Esophagus muscularis mucosa (tissue), 4 donors: ENCODE results near the gene FCSK. TPM values are rescaled to one million over a fixed set of nuclear protein-coding genes. Genes with fewer than 3 reads are reported as not detected.
A peak's percentile ranks its signal among the peaks of the same experiment; 100 is the strongest.

ENCODE experiments used
- DNase-seq: peaks from one replicate; pipeline ENCODE4 v3.0.0-alpha.2; 2017; ENCODE audit errors: extremely low spot score
- H3K27ac ChIP-seq, 4 donors: fragments of 200-600 bp; sonication (generic); replicated peaks in 1 of 4; 1 replicate in 3 of 4; 2 replicates in 1 of 4; pipeline ENCODE4 v1.5.1; 2016 to 2019; ENCODE audit warnings: mild to moderate bottlenecking in 1 of 4
- H3K27me3 ChIP-seq, 4 donors: fragments of 200-600 bp; sonication (generic); one replicate each; pipeline versions ENCODE4 v1.5.1 to v1.6.0; 2016 to 2019
- H3K36me3 ChIP-seq, 4 donors: fragments of 200-600 bp; sonication (generic); one replicate each; pipeline ENCODE4 v1.5.1; 2016 to 2019
- H3K4me1 ChIP-seq, 4 donors: fragments of 200-600 bp; sonication (generic); one replicate each; pipeline ENCODE4 v1.5.1; 2016 to 2019
- H3K4me3 ChIP-seq, 4 donors: fragments of 200-600 bp; sonication (generic); 1 replicate in 2 of 4; 2 replicates in 2 of 4; pipeline ENCODE4 v1.5.1; 2016 to 2019; ENCODE audit warnings: mild to moderate bottlenecking in 4 of 4, moderate library complexity in 1 of 4
- H3K9me3 ChIP-seq, 4 donors: fragments of 200-600 bp; sonication (generic); 1 replicate in 3 of 4; 2 replicates in 1 of 4; pipeline ENCODE4 v1.5.1; 2016 to 2019
- EP300 ChIP-seq: sonication (generic); formaldehyde crosslinking; IDR thresholded peaks from one replicate; pipeline ENCODE4 v1.6.1; 2017; ENCODE audit warnings: antibody characterized with exemption
- POLR2A ChIP-seq: fragments of 450-650 bp; IDR thresholded peaks from one replicate; pipeline ENCODE4 v1.6.1; 2017; ENCODE audit warnings: antibody characterized with exemption, moderate library complexity, mild to moderate bottlenecking, low read depth
- POLR2AphosphoS5 ChIP-seq, 2 donors: sonication (generic); formaldehyde crosslinking; IDR thresholded peaks; one replicate each; pipeline ENCODE4 v1.6.1; 2017; ENCODE audit warnings: antibody characterized with exemption in 2 of 2
- WGBS: methylation state at CpG from one replicate; pipeline ENCODE4 v1.1.5; 2018; 5-methylcytosine and 5-hydroxymethylcytosine counted together
- intact Hi-C: fragments of 100-400 bp; cut with DNase I; formaldehyde crosslinking; loops from one replicate; pipeline ENCODE4 v1.15.1; 2023
- small RNA-seq, 3 donors: library from RNA; depleted of rRNA; stranded (forward); fragments of <200 nt; gene quantifications; one replicate each; pipeline ENCODE3, GENCODE V24; 2016
- total RNA-seq, 4 donors: library from RNA; depleted of rRNA; stranded (reverse); fragments of >200 nt; gene quantifications; one replicate each; pipeline versions ENCODE4 v1.1.0 to v1.2.1, GENCODE V29; 2016
- TF ChIP-seq, protein P1 (sequence below), 3 experiments: fragments of 200-600 bp in 2 of 3; fragments of 450-650 bp in 1 of 3; sonication (generic) in 2 of 3; IDR thresholded peaks; one replicate each; pipeline ENCODE4 v1.5.1; 2017 to 2019; ENCODE audit warnings: antibody characterized with exemption in 3 of 3, mild to moderate bottlenecking in 2 of 3, moderate library complexity in 1 of 3

Gene FCSK
- total RNA-seq, 4 donors from 2014 or later, result 8.3 to 13.7 (median 12.3) TPM

DNA sequence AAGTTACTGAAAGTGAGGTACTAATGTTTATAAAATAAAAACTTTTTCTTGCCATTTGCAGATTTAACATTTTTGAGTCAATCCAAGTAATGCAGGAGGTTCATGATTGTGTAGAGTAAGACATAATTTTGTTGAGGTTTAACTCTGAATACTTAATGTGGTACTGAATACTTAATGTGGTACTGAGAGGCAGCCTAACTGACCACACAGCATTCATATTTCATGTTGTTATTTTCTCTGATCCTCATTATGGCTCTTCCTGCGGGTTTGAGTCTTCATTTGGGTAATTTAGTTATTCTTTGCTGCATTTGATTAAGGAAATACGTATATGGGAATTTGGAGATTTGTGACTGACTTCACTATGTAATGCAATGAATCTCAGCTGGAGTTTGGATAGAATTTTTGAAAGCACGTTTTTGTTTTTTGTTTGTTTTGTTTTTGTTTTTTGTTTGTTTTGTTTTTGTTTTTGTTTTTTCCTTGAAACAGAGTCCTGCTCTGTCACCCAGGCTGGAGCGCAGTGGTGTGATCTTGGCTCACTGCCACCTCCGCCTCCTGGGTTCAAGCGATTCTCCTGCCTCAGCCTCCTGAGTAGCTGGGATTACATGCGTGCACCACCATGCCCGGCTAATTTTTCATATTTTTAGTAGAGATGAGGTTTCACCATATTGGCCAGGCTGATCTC is 73.1 kb downstream of the FCSK start:
- DNase-seq, result no peak
- no peak for TF ChIP-seq POLR2A
- no peak for TF ChIP-seq EP300
- TF ChIP-seq POLR2AphosphoS5 (IDR thresholded peaks at IDR 0.05), result no peak
- TF ChIP-seq, protein P1, sequence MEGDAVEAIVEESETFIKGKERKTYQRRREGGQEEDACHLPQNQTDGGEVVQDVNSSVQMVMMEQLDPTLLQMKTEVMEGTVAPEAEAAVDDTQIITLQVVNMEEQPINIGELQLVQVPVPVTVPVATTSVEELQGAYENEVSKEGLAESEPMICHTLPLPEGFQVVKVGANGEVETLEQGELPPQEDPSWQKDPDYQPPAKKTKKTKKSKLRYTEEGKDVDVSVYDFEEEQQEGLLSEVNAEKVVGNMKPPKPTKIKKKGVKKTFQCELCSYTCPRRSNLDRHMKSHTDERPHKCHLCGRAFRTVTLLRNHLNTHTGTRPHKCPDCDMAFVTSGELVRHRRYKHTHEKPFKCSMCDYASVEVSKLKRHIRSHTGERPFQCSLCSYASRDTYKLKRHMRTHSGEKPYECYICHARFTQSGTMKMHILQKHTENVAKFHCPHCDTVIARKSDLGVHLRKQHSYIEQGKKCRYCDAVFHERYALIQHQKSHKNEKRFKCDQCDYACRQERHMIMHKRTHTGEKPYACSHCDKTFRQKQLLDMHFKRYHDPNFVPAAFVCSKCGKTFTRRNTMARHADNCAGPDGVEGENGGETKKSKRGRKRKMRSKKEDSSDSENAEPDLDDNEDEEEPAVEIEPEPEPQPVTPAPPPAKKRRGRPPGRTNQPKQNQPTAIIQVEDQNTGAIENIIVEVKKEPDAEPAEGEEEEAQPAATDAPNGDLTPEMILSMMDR (IDR thresholded peaks at IDR 0.05), result no peak
- intact Hi-C loops, result loop anchor here (5.0 kb wide), 1 partner anchor 125 kb away; no protein-coding TSS in a partner anchor
- H3K9me3 ChIP-seq, result no peaks in the 10 kb centered on the region
- no peak overlapping the region for H3K4me3 ChIP-seq
- H3K27me3 ChIP-seq, result no peaks in the 10 kb centered on the region
- peaks cover 39 to 66% (median 59%) of the 10 kb centered on the region in 4 donors for H3K4me1 ChIP-seq
- H3K27ac ChIP-seq, result no peak overlapping the region
- peaks cover 42 to 63% (median 55%) of the 10 kb centered on the region in 4 donors for H3K36me3 ChIP-seq
- 73% methylated on average over 8 of the region's 8 CpGs for WGBS

DNA sequence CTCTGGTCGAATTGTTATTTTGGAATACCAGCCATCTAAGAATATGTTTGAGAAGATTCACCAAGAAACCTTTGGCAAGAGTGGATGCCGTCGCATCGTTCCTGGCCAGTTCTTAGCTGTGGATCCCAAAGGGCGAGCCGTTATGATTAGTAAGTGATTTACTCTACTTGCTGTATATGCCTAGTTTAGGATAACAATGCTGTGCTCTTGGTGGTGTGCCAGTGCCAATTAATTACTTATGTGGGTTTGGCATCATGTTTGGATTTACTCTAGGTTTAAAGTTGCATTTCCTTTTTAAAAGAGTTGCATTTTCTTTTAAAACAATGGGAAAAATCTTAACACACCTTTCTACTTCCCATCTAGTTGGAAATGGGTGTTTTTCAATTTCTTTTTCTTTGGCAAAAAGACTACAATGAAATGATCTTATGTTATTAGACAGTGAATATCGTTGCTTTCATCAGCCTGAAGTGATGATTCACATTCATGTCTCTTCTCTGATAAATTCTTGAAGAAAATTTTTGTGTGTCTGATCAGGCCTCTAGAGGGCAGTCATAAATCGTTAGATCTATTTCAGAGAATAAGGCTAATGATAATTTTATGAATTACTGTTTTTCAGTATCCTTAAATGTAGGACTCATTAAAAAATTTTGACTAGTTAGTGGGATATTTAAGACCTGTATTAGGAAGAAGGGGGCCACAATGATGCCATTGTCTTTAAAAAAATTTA is 74.8 kb downstream of the FCSK start:
- intact Hi-C loops, result loop anchor here (5.0 kb wide), 1 partner anchor 123 kb away; no protein-coding TSS in a partner anchor
- H3K4me1 ChIP-seq, result peaks cover 34 to 60% (median 54%) of the 10 kb centered on the region in 4 donors
- WGBS, result 55% methylated on average over 8 of the region's 8 CpGs
- peak overlapping the region in 1 of 4 donors; percentile 15 for H3K27ac ChIP-seq
- TF ChIP-seq POLR2AphosphoS5 (IDR thresholded peaks at IDR 0.05), result no peak
- TF ChIP-seq, protein P1 (IDR thresholded peaks at IDR 0.05), result peak; percentile 45 to 58 (median 50)
- H3K27me3 ChIP-seq, result no peaks in the 10 kb centered on the region
- H3K4me3 ChIP-seq, result no peak overlapping the region
- H3K36me3 ChIP-seq, result peaks cover 58 to 81% (median 72%) of the 10 kb centered on the region in 4 donors
- H3K9me3 ChIP-seq, result no peaks in the 10 kb centered on the region
- no peak for DNase-seq

Small RNA genes lying within 50 kb of the gene (small RNA-seq; reads per million reads assigned to genes)
- gene RNU6-23P (0 to 0.17 (median 0) reads per million in 3 donors), gene RPS27P26 (0 reads per million in 3 donors), gene SNORD111B (377 to 650 (median 546) reads per million in 3 donors)

Other genes with a start within 250 kb of the FCSK start
- gene EXOSC6, start 202.7 kb upstream of the FCSK start, total RNA-seq, result 10 to 100 TPM; 17.0 to 38.0 (median 30.6) TPM
- gene AARS1, start 165.1 kb upstream of the FCSK start, total RNA-seq, result 100 to 1,000 TPM in 1 of 4 donors, 10 to 100 TPM in 3; 67.1 to 101 (median 87.2) TPM
- gene DDX19B, start 155.4 kb upstream of the FCSK start, total RNA-seq, result 10 to 100 TPM; 36.1 to 48.7 (median 41.1) TPM
- gene DDX19A, start 107.7 kb upstream of the FCSK start, total RNA-seq, result 10 to 100 TPM; 44.0 to 54.0 (median 52.8) TPM
- gene ST3GAL2, start 15.5 kb upstream of the FCSK start, total RNA-seq, result 10 to 100 TPM; 18.6 to 34.9 (median 27.2) TPM
- gene COG4, start 69.0 kb downstream of the FCSK start, total RNA-seq, result 10 to 100 TPM; 30.6 to 40.0 (median 35.8) TPM
- 10 to 100 TPM; 51.1 to 90.6 (median 66.2) TPM for gene SF3B3, start 69.2 kb downstream of the FCSK start, total RNA-seq
- gene IL34, start 192.0 kb downstream of the FCSK start, total RNA-seq, result 1 to 10 TPM; 1.7 to 4.7 (median 3.4) TPM
- gene MTSS2, start 231.5 kb downstream of the FCSK start, total RNA-seq, result 100 to 1,000 TPM in 2 of 4 donors, 10 to 100 TPM in 2; 74.9 to 238 (median 130) TPM